B cell (primary cell): ENCODE measurements around the gene RAB7B. TPM values are rescaled to one million over a fixed set of nuclear protein-coding genes. Genes with fewer than 3 reads are reported as not detected.

Source experiments
- ATAC-seq: fragments of 200-7000 bp; cut with Tn5 transposase; one replicate; pipeline ENCODE4 v1.10.0; 2021; ENCODE audit warnings: low read depth, mild to moderate bottlenecking, moderate number of reproducible peaks, moderate library complexity
- CTCF ChIA-PET: fragments of 350-600 bp; sonication (Branson Sonifier 250); formaldehyde crosslinking; loops from one replicate; lab custom pipeline; 2021; ENCODE audit warnings: antibody characterized with exemption, inconsistent platforms; lab: Charles Lee
- POLR2A ChIA-PET: fragments of 350-600 bp; sonication (Branson Sonifier 250); formaldehyde crosslinking; loops from one replicate; lab custom pipeline; 2021; ENCODE audit warnings: antibody characterized with exemption; lab: Charles Lee
- DNase-seq: peaks from one replicate; pipeline ENCODE4 v3.0.0; 2013
- H2AFZ ChIP-seq: 2 replicates; pipeline ENCODE4 v1.6.1; 2012; ENCODE audit warnings: mild to moderate bottlenecking, low read depth, low read length; ENCODE audit not compliant: insufficient read depth, poor library complexity, severe bottlenecking
- H3K27ac ChIP-seq, 2 donors: 1 replicate in 1 of 2; 2 replicates in 1 of 2; pipeline ENCODE4 v1.5.1; 2012 to 2013; ENCODE audit warnings: low read length in 2 of 2, mild to moderate bottlenecking in 2 of 2, moderate library complexity in 1 of 2
- H3K27me3 ChIP-seq, 4 experiments: fragments of 200-600 bp in 1 of 4; sonication (generic) in 1 of 4; replicated peaks in 1 of 4; 1 replicate in 2 of 4; 2 replicates in 2 of 4; pipeline versions ENCODE4 v1.6.1 to v1.7.0; 2013 to 2016; ENCODE audit warnings: low read length in 3 of 4, mild to moderate bottlenecking in 2 of 4, mixed read lengths in 1 of 4, moderate library complexity in 1 of 4; ENCODE audit not compliant: insufficient read depth in 4 of 4, control insufficient read depth in 3 of 4; ENCODE audit errors: control extremely low read depth in 1 of 4
- H3K36me3 ChIP-seq, 2 experiments: replicated peaks in 1 of 2; 1 replicate in 1 of 2; 2 replicates in 1 of 2; pipeline versions ENCODE4 v1.6.1 to v1.7.1; 2013; ENCODE audit warnings: low read length in 1 of 2; ENCODE audit not compliant: insufficient read depth in 2 of 2, control insufficient read depth in 1 of 2; ENCODE audit errors: control extremely low read depth in 1 of 2, extremely low read depth in 1 of 2
- H3K4me1 ChIP-seq, 2 donors: fragments of 200-600 bp in 1 of 2; sonication (generic) in 1 of 2; 1 replicate in 1 of 2; 2 replicates in 1 of 2; pipeline versions ENCODE4 v1.5.1 to v1.6.1; 2013 to 2017; ENCODE audit warnings: low read length in 2 of 2; ENCODE audit not compliant: control insufficient read depth in 2 of 2, insufficient read depth in 2 of 2
- H3K4me2 ChIP-seq: replicated peaks from 2 replicates; pipeline ENCODE3; 2012; ENCODE audit warnings: mild to moderate bottlenecking, low read depth, low read length; ENCODE audit not compliant: poor library complexity, severe bottlenecking
- H3K4me3 ChIP-seq, 5 experiments: fragments of 200-600 bp in 1 of 5; sonication (generic) in 1 of 5; 1 replicate in 3 of 5; 2 replicates in 2 of 5; pipeline versions ENCODE4 v1.5.1 to v1.7.0; 2011 to 2016; ENCODE audit warnings: low read length in 4 of 5, mild to moderate bottlenecking in 4 of 5, low read depth in 2 of 5, control low read depth in 1 of 5, moderate library complexity in 1 of 5; ENCODE audit not compliant: insufficient read depth in 1 of 5; ENCODE audit errors: control extremely low read depth in 1 of 5, extremely low read depth in 1 of 5
- H3K79me2 ChIP-seq: fragments of 200-600 bp; sonication (generic); one replicate; pipeline ENCODE4 v1.6.0; 2016; ENCODE audit warnings: low read length; ENCODE audit not compliant: control insufficient read depth, insufficient read depth
- H3K9ac ChIP-seq: fragments of 200-600 bp; sonication (generic); 2 replicates; pipeline ENCODE4 v1.6.1; 2017; ENCODE audit warnings: mild to moderate bottlenecking, low read length, moderate library complexity
- H3K9me3 ChIP-seq, 3 donors: one replicate each; pipeline versions ENCODE4 v1.6.1 to v1.7.1; 2013; ENCODE audit warnings: low read length in 2 of 3; ENCODE audit not compliant: control insufficient read depth in 2 of 3, insufficient read depth in 1 of 3; ENCODE audit errors: control extremely low read depth in 1 of 3
- H4K20me1 ChIP-seq: 2 replicates; pipeline ENCODE4 v1.6.0; 2012; ENCODE audit warnings: mild to moderate bottlenecking, low read length; ENCODE audit not compliant: insufficient read depth, control insufficient read depth, poor library complexity, severe bottlenecking
- H3K27ac Mint-ChIP-seq: one replicate; pipeline ENCODE4 v1.8.0; 2021; ENCODE audit warnings: mixed read lengths
- H3K27me3 Mint-ChIP-seq: one replicate; pipeline ENCODE4 v1.8.0; 2021; ENCODE audit warnings: mixed read lengths
- H3K4me1 Mint-ChIP-seq: one replicate; pipeline ENCODE4 v1.8.0; 2021; ENCODE audit warnings: mixed read lengths
- H3K4me3 Mint-ChIP-seq: one replicate; pipeline ENCODE4 v1.8.0; 2021; ENCODE audit warnings: mixed read lengths
- H3K9me3 Mint-ChIP-seq: one replicate; pipeline ENCODE4 v1.8.0; 2022; ENCODE audit warnings: mixed read lengths; ENCODE audit not compliant: insufficient read depth
- CTCF ChIP-seq: fragments of 200-600 bp; IDR thresholded peaks from one replicate; pipeline ENCODE4 v1.8.0; 2022; ENCODE audit warnings: antibody characterized with exemption, mild to moderate bottlenecking
- EZH2 ChIP-seq: IDR thresholded peaks from 2 replicates; pipeline ENCODE4 v1.6.1; 2012; ENCODE audit warnings: borderline replicate concordance, low read depth, mild to moderate bottlenecking, moderate library complexity, low read length; ENCODE audit not compliant: insufficient read depth, poor library complexity, severe bottlenecking
- WGBS: methylation state at CpG from one replicate; pipeline ENCODE4 v1.1.5; 2013; ENCODE audit warnings: missing lambda C conversion rate; ENCODE audit not compliant: insufficient coverage; 5-methylcytosine and 5-hydroxymethylcytosine counted together
- intact Hi-C: fragments of 100-400 bp; cut with micrococcal nuclease; formaldehyde crosslinking; loops from one replicate; pipeline ENCODE4 v1.10.0; 2022
- polyA plus RNA-seq: library from polyadenylated mRNA; depleted of rRNA; stranded (reverse); fragments of >200 nt; gene quantifications from 2 replicates; pipeline ENCODE4 v1.2.3, GENCODE V29; 2012
- total RNA-seq, 2 donors: library from RNA; stranded (reverse); fragments of 120-200 nt in 1 of 2; gene quantifications; 1 replicate in 1 of 2; 2 replicates in 1 of 2; pipeline versions ENCODE4 v1.2.3 to v1.2.4, GENCODE V29; 2013 to 2022

Gene RAB7B
- total and polyA plus RNA-seq, 2 donors (not counting 1 experiment from before 2014, with no cell fraction given) = not detected

DNA sequence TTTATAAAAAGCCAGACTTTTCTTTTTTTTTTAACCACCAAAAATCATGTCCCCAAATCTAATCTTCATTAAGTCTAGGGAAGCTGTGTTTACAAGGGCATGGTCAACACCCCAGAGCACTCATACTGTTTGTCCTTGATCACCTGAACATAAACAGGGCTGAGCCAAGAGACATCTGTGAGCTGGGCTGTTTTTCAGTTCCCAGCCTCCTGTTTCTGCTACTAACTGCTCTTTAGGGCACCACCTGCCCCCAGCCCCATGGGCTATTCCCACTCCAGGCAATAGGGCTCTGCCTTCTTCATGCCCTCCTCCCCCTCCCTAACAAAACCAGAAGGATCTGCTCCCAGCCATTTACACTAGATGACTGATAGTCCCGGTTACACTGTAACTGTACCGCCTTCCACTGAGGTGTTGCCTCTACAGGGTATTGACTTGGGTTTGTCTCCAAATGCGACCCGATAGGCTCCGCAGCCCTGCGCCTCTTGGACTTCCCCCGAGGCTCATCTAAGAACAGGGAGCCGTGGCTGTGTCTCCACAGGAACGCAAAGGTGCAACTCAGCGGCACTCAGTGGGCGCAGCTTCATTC, 48.3 kb downstream of the RAB7B start:
- DNase-seq (no peak), ATAC-seq (no peak)
- Mint-ChIP-seq H3K4me1 (no peaks in the 10 kb centered on the region), H3K27ac (no peak overlapping the region), H3K27me3 (peaks cover 15% of the 10 kb centered on the region), H3K4me3 (no peak overlapping the region), H3K9me3 (no peaks in the 10 kb centered on the region)
- WGBS = 93% methylated on average over 9 of the region's 11 CpGs
- no peak for TF ChIP-seq EZH2
- no peak for TF ChIP-seq CTCF
- Histone ChIP-seq H3K9ac (no peak overlapping the region), H3K27ac (no peak overlapping the region), H3K4me1 (no peaks in the 10 kb centered on the region), H3K36me3 (no peaks in the 10 kb centered on the region), H4K20me1 (no peaks in the 10 kb centered on the region), H3K4me3 (no peak overlapping the region), H3K9me3 (no peaks in the 10 kb centered on the region), H2AFZ (no peak overlapping the region), H3K4me2 (no peak overlapping the region), H3K27me3 (no peaks in the 10 kb centered on the region), H3K79me2 (no peaks in the 10 kb centered on the region)
- ChIA-PET POLR2A (no interaction called here), CTCF (interaction anchor here (0.7 kb wide), 1 partner anchor 1822 kb away, joined by 3 read pairs; no protein-coding TSS in a partner anchor)
- intact Hi-C loops = no loop called here

GRCh38 chr1:205951746-205952145, 51.4 kb downstream of the RAB7B start:
- Histone ChIP-seq H3K4me1 (no peaks in the 10 kb centered on the region), H4K20me1 (no peaks in the 10 kb centered on the region), H3K9ac (no peak overlapping the region), H3K9me3 (no peaks in the 10 kb centered on the region), H3K4me2 (no peak overlapping the region), H3K27me3 (no peaks in the 10 kb centered on the region), H3K4me3 (no peak overlapping the region), H2AFZ (no peak overlapping the region), H3K36me3 (no peaks in the 10 kb centered on the region), H3K79me2 (no peaks in the 10 kb centered on the region), H3K27ac (no peak overlapping the region)
- 100% methylated on average over 1 of the region's 1 CpG for WGBS
- H3K4me1 Mint-ChIP-seq = no peaks in the 10 kb centered on the region
- ChIA-PET CTCF (interaction anchor here (1.1 to 1.4 kb wide), 2 partner anchors 26 to 32 kb away, joined by 3 to 4 read pairs; no protein-coding TSS in a partner anchor), POLR2A (no interaction called here)
- intact Hi-C loops = no loop called here
- DNase-seq (no peak), ATAC-seq (no peak)
- H3K9me3 Mint-ChIP-seq = no peaks in the 10 kb centered on the region
- H3K27me3 Mint-ChIP-seq = peaks cover 16% of the 10 kb centered on the region
- H3K27ac Mint-ChIP-seq = no peak overlapping the region
- TF ChIP-seq CTCF = no peak
- no peak for TF ChIP-seq EZH2
- H3K4me3 Mint-ChIP-seq = no peak overlapping the region
